Measurements from ENCODE around the gene CFAP61.

The CFAP61 gene

DNA sequence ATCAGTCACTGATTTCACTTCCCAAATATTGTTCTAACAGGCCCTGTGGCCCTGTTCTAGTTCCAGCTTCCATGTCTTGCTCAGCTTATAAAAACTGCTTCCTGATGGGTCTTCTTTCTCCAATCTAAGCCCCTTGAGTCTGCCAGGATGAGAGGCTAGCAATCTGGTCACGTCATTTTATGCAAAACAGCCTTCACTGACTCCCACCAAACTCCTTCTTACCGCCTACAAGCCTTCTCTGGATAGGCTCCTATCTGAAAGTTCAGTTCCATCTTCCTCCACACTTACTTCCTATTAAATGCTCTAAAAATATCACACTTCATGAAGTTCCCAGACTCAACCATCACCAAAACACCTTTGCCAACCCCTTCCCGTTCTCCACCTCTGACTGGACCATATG, 15.6 kb upstream of the CFAP61 start:
- TF ChIP-seq, protein P1, sequence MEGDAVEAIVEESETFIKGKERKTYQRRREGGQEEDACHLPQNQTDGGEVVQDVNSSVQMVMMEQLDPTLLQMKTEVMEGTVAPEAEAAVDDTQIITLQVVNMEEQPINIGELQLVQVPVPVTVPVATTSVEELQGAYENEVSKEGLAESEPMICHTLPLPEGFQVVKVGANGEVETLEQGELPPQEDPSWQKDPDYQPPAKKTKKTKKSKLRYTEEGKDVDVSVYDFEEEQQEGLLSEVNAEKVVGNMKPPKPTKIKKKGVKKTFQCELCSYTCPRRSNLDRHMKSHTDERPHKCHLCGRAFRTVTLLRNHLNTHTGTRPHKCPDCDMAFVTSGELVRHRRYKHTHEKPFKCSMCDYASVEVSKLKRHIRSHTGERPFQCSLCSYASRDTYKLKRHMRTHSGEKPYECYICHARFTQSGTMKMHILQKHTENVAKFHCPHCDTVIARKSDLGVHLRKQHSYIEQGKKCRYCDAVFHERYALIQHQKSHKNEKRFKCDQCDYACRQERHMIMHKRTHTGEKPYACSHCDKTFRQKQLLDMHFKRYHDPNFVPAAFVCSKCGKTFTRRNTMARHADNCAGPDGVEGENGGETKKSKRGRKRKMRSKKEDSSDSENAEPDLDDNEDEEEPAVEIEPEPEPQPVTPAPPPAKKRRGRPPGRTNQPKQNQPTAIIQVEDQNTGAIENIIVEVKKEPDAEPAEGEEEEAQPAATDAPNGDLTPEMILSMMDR (IDR thresholded peaks at IDR 0.05; ENCODE audit: low read depth, low read length): no peak
- no peak for DNase-seq (ENCODE audit: extremely low read depth, low read depth)

DNA sequence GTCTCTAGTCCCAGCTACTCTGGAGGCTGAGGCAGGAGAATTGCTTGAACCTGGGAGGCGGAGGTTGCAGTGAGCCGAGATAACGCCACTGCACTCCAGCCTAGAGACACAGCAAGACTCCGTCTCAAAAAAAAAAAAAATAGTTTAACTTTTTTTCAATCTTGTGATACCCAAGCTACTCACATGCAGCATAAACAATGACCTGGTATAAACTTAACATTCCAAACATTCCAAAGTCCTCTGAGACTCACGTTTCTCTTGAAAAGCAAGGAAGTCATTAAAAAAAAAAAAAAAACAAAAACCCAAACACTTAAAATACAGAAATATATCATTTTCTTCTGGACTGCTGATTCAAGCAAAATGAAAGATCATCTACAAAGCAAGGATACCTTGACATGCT, 14.4 kb upstream of the CFAP61 start:
- peak; percentile 16 for DNase-seq (ENCODE audit: extremely low read depth, low read depth)
- TF ChIP-seq, protein P1 (IDR thresholded peaks at IDR 0.05; ENCODE audit: low read depth, low read length): no peak

DNA sequence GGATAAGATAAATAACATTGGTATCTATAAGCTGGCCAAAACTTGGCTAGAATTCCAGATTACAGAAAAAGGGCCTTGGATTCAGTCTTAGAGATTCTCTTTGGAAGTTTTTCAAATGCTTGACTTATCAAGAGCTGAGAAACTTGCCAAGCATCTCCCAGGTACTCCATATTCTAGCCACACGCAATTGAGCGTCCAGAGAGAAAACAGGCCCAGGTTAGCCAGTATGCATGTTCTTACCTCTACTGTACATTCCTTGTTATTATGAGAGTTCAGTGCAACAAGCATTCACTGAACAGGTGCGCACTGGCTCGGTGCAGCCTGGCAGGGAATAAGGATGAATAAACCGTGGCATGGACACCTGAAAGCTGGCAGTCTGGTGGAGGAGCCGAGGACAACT, 13.7 kb upstream of the CFAP61 start:
- TF ChIP-seq, protein P1 (IDR thresholded peaks at IDR 0.05; ENCODE audit: low read depth, low read length): no peak
- DNase-seq (ENCODE audit: extremely low read depth, low read depth): no peak

DNA sequence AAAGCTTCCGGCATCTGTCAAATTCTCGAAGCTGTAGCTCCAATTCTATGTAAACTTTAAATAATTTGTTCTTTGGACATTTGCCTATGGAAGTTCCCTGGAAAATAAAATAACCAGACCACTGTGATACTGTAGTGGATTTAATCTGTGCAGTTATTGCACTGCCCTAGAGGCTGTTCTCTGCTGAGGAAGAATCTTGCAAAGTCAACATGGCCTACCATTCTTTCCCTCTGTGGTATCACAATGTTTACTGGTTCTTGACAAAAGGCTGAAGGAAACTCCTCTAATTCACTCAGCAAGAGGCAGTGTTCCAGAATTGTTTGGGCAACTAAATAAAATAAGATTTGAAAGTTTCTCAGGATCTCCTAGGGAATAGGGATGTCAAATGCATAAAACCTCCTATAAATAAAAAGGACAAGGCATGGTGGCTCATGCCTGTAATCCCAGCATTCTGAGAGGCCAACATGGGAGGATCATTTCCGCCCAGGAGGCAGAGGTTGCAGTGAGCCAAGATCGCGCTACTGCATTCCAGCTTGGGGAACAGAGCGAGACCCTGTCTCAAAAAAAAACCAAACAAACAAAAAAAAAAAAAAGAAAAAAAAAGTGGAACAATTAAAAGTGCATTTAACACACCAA, 12.5 kb upstream of the CFAP61 start:
- DNase-seq (ENCODE audit: extremely low read depth, low read depth): no peak
- TF ChIP-seq, protein P1 (IDR thresholded peaks at IDR 0.05; ENCODE audit: low read depth, low read length): no peak

DNA sequence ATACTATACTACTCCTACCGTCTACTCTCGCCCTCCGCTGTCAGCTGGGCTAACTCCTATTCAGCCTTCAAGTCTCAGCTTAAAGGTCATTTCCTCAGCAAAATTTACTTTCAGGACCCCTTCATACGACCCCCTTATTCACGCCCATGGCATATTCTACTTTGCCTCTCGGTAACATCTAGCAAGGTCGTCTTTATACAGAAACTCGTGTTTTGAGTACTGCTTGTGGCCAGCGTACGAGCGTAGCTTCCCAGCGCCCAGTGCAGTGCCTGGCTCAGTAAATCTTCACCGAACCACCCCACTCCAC, 612 bp upstream of the CFAP61 start:
- TF ChIP-seq, protein P1 (IDR thresholded peaks at IDR 0.05; ENCODE audit: low read depth, low read length): no peak
- DNase-seq (ENCODE audit: extremely low read depth, low read depth): no peak

DNA sequence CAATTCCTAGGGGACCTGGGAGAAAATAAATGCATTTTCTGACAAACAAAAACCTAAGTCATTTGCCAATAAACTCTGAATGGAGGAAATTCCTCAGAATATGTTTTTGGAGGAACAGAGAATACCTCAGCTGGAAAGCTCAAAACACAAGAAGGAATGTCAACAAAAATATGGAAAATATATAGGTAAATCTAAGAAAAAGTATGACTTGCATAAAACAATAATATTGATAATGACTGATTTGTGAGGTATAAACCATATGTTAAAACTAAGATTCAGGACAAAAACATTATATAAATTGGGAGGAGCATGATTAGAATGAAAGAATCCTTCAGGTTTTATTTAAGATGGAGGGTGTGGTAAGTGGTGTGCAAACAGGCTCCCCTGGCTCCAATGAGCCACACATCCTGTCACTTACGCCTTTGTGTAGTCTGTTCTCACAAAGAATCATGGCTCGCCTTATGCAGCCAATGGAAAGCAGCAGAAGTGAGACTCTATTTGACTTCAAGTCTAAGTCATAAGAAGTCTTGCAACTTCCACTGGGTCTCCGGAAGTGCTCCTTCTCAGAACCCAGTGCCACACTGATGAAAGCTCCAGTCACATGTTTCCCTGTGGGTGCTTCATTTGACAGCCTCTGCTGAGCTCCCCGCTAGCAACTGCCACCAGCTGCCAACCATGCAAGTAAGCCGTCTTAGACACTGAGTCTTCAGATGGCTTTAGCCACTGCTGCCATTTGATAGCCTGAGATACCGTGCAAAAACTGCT, 8.1 kb downstream of the CFAP61 start:
- DNase-seq (ENCODE audit: extremely low read depth, low read depth): no peak
- TF ChIP-seq, protein P1 (IDR thresholded peaks at IDR 0.05; ENCODE audit: low read depth, low read length): no peak

DNA sequence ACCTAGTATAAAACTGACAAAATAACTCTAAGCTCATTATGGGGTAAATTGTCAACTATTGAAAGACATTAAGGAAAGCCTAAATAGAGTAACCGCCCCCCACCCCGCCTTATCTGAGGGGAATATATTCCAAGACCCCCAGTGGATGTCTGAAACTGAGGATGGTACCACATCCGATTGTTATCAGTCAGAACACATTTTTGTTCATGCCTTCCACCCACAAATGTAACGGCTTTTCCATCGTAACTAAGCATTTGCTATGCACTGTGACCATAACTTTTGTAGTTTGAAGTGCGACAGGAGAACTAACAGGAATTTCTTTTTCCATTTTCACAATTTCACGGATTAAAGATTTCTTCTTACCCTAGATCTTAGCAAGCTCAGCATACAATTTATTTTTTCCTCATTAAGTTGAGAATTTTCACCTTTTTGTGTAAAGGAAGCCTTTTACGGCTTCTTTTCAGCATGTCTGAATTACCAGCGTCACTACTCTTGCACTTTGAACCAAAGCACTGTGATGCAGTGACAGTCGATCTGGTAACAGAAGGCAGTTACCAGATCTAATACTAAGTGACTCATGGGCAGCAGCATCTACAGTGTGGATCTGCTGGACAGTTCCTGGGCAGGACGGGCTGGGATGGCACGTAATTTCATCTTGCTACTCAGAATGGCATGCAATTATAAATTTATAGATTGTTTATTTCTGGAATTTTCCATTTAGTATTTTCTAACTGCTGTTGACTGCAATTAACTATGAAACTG, 11.8 kb downstream of the CFAP61 start:
- TF ChIP-seq, protein P1 (IDR thresholded peaks at IDR 0.05; ENCODE audit: low read depth, low read length): no peak
- DNase-seq (ENCODE audit: extremely low read depth, low read depth): no peak
